H1 (cell line): ENCODE results near the gene CFAP161. TPM values are rescaled to one million over a fixed set of nuclear protein-coding genes. Genes with fewer than 3 reads are reported as not detected.

Experiments
- CTCF ChIA-PET: fragments of 300-600 bp; sonication (Branson Sonifier 250); formaldehyde crosslinking; loops from one replicate; lab custom pipeline; 2021; ENCODE audit not compliant: partially characterized antibody; lab: Charles Lee
- POLR2A ChIA-PET: fragments of 300-600 bp; sonication (Branson Sonifier 250); formaldehyde crosslinking; loops from one replicate; lab custom pipeline; 2021; ENCODE audit warnings: inconsistent platforms; ENCODE audit not compliant: partially characterized antibody; lab: Charles Lee
- DNase-seq, 2 experiments: peaks; one replicate each; pipeline versions ENCODE4 v3.0.0 to v3.0.0-alpha.2; 2010 to 2022; ENCODE audit warnings: low spot score in 2 of 2, low read depth in 1 of 2, mixed read lengths in 1 of 2
- FAIRE-seq: peaks from 2 replicates; lab custom pipeline; 2011; peaks lifted over from hg19 to GRCh38; lab: Jason Lieb, UNC
- H2AFZ ChIP-seq: 2 replicates; pipeline ENCODE4 v1.8.1; 2012; ENCODE audit warnings: low read length, inconsistent platforms
- H2AK5ac ChIP-seq: 2 replicates; pipeline ENCODE4 v1.6.1; 2013; ENCODE audit warnings: low read depth, low read length
- H2BK120ac ChIP-seq: replicated peaks from 2 replicates; pipeline ENCODE3; 2013; ENCODE audit warnings: low read depth, low read length, inconsistent platforms
- H2BK12ac ChIP-seq: 2 replicates; pipeline ENCODE4 v1.6.1; 2013; ENCODE audit warnings: low read depth, low read length
- H2BK15ac ChIP-seq: 2 replicates; pipeline ENCODE4 v1.6.1; 2013; ENCODE audit warnings: low read length
- H2BK20ac ChIP-seq: 2 replicates; pipeline ENCODE4 v1.6.1; 2013; ENCODE audit warnings: low read length
- H2BK5ac ChIP-seq: 2 replicates; pipeline ENCODE4 v1.6.1; 2013; ENCODE audit warnings: low read depth, low read length
- H3K14ac ChIP-seq: 2 replicates; pipeline ENCODE4 v1.6.1; 2013; ENCODE audit warnings: inconsistent platforms; ENCODE audit not compliant: insufficient read length
- H3K18ac ChIP-seq: 2 replicates; pipeline ENCODE4 v1.6.1; 2013; ENCODE audit warnings: low read length; ENCODE audit errors: extremely low read depth
- H3K23ac ChIP-seq: 2 replicates; pipeline ENCODE4 v1.6.1; 2013; ENCODE audit warnings: inconsistent platforms; ENCODE audit not compliant: insufficient read length
- H3K23me2 ChIP-seq: 2 replicates; pipeline ENCODE4 v1.6.1; 2013; ENCODE audit warnings: low read depth, low read length
- H3K27ac ChIP-seq: 2 replicates; pipeline ENCODE4 v1.6.1; 2011; ENCODE audit warnings: low read depth, low read length, inconsistent platforms
- H3K27me3 ChIP-seq, 4 experiments: replicated peaks in 1 of 4; 1 replicate in 1 of 4; 2 replicates in 3 of 4; pipeline versions ENCODE4 v1.6.1 to v1.8.1; 2011 to 2013; ENCODE audit warnings: low read length in 3 of 4, mild to moderate bottlenecking in 3 of 4, inconsistent platforms in 2 of 4, mixed read lengths in 2 of 4, moderate library complexity in 1 of 4; ENCODE audit not compliant: control insufficient read depth in 3 of 4, insufficient read depth in 3 of 4; ENCODE audit errors: extremely low read depth in 1 of 4
- H3K36me3 ChIP-seq, 4 experiments: 2 replicates each; pipeline versions ENCODE4 v1.6.1 to v1.8.1; 2011 to 2013; ENCODE audit warnings: mild to moderate bottlenecking in 4 of 4, low read length in 3 of 4, moderate library complexity in 2 of 4, control low read depth in 1 of 4, inconsistent platforms in 1 of 4; ENCODE audit not compliant: insufficient read depth in 4 of 4, control insufficient read depth in 2 of 4
- H3K4ac ChIP-seq: replicated peaks from 2 replicates; pipeline ENCODE3; 2013; ENCODE audit warnings: low read length, low read depth, mixed read lengths, inconsistent platforms; ENCODE audit not compliant: insufficient read length
- H3K4me1 ChIP-seq, 4 experiments: replicated peaks in 1 of 4; 1 replicate in 1 of 4; 2 replicates in 3 of 4; pipeline versions ENCODE4 v1.6.1 to v1.8.1; 2011 to 2013; ENCODE audit warnings: low read length in 3 of 4, inconsistent platforms in 2 of 4, mixed read lengths in 1 of 4; ENCODE audit not compliant: insufficient read depth in 4 of 4, control insufficient read depth in 3 of 4
- H3K4me2 ChIP-seq, 2 experiments: 2 replicates each; pipeline versions ENCODE4 v1.6.1 to v1.8.1; 2011 to 2013; ENCODE audit warnings: low read depth in 2 of 2, low read length in 2 of 2, control low read depth in 1 of 2, inconsistent platforms in 1 of 2, mild to moderate bottlenecking in 1 of 2; ENCODE audit not compliant: insufficient read depth in 1 of 2
- H3K4me3 ChIP-seq, 4 experiments: fragments of 200-600, 300-600 bp in 1 of 4; sonication (generic), shearing (Covaris generic), sonication (Bioruptor Twin) in 1 of 4; 2 replicates each; pipeline versions ENCODE4 v1.5.1 to v1.8.1; 2011 to 2016; ENCODE audit warnings: low read length in 4 of 4, low read depth in 3 of 4, control low read depth in 2 of 4, inconsistent platforms in 2 of 4, mild to moderate bottlenecking in 2 of 4, mixed read lengths in 1 of 4, moderate library complexity in 1 of 4; ENCODE audit not compliant: insufficient read depth in 2 of 4; ENCODE audit errors: extremely low read depth in 1 of 4
- H3K56ac ChIP-seq: replicated peaks from 2 replicates; pipeline ENCODE3; 2013; ENCODE audit warnings: low read depth, mild to moderate bottlenecking, mixed read lengths, low read length, inconsistent platforms; ENCODE audit not compliant: insufficient read length
- H3K79me1 ChIP-seq: 2 replicates; pipeline ENCODE4 v1.6.1; 2013; ENCODE audit warnings: low read depth, low read length, control low read depth
- H3K79me2 ChIP-seq, 2 experiments: 2 replicates each; pipeline versions ENCODE4 v1.6.1 to v1.8.1; 2012 to 2013; ENCODE audit warnings: low read length in 2 of 2, mild to moderate bottlenecking in 2 of 2, inconsistent platforms in 1 of 2; ENCODE audit not compliant: insufficient read depth in 2 of 2, control insufficient read depth in 1 of 2
- H3K9ac ChIP-seq, 4 experiments: replicated peaks in 1 of 4; 1 replicate in 1 of 4; 2 replicates in 3 of 4; pipeline versions ENCODE4 v1.6.1 to v1.8.1; 2011 to 2013; ENCODE audit warnings: low read depth in 3 of 4, low read length in 3 of 4, control low read depth in 2 of 4, mild to moderate bottlenecking in 2 of 4, moderate library complexity in 2 of 4, inconsistent platforms in 1 of 4; ENCODE audit errors: extremely low read depth in 1 of 4
- H3K9me3 ChIP-seq, 2 experiments: 2 replicates each; pipeline versions ENCODE4 v1.6.1 to v1.8.1; 2012 to 2013; ENCODE audit warnings: mild to moderate bottlenecking in 2 of 2, moderate library complexity in 2 of 2, control low read depth in 1 of 2, inconsistent platforms in 1 of 2, low read depth in 1 of 2, low read length in 1 of 2, mixed read lengths in 1 of 2; ENCODE audit not compliant: insufficient read depth in 2 of 2
- H4K20me1 ChIP-seq, 2 experiments: replicated peaks in 1 of 2; 2 replicates each; pipeline versions ENCODE3 to v1.8.1; 2011 to 2013; ENCODE audit warnings: inconsistent platforms in 2 of 2, low read length in 2 of 2, mild to moderate bottlenecking in 1 of 2; ENCODE audit not compliant: insufficient read depth in 2 of 2, control insufficient read depth in 1 of 2
- H4K5ac ChIP-seq: 2 replicates; pipeline ENCODE4 v1.6.1; 2013; ENCODE audit warnings: low read length, low read depth, mixed read lengths, inconsistent platforms; ENCODE audit not compliant: insufficient read length
- H4K8ac ChIP-seq: 2 replicates; pipeline ENCODE4 v1.8.0; 2013; ENCODE audit warnings: mild to moderate bottlenecking, moderate library complexity, low read length, inconsistent platforms; ENCODE audit not compliant: insufficient read depth; ENCODE audit errors: extremely low read depth
- H4K91ac ChIP-seq: replicated peaks from 2 replicates; pipeline ENCODE3; 2013; ENCODE audit warnings: low read length, mixed read lengths, inconsistent platforms; ENCODE audit not compliant: insufficient read length
- CBX8 ChIP-seq: fragments of 300-800, 300-1000 bp; sonication (generic); IDR thresholded peaks from 2 replicates; pipeline ENCODE4 v1.7.1; 2016; ENCODE audit warnings: low read depth, low read length, borderline replicate concordance
- CTBP2 ChIP-seq: IDR thresholded peaks from 2 replicates; pipeline ENCODE4 v1.7.0; 2011; ENCODE audit warnings: borderline replicate concordance, mild to moderate bottlenecking, moderate library complexity, mixed read lengths, low read length; ENCODE audit not compliant: insufficient read depth, insufficient read length
- EZH2 ChIP-seq: fragments of 200-600 bp; sonication (generic); IDR thresholded peaks from 2 replicates; pipeline ENCODE4 v1.7.1; 2012; ENCODE audit warnings: low read depth, mild to moderate bottlenecking, moderate library complexity, low read length, inconsistent platforms; ENCODE audit not compliant: severe bottlenecking
- GABPA ChIP-seq: IDR thresholded peaks from 2 replicates; pipeline ENCODE4 v1.6.1; 2011; ENCODE audit warnings: mild to moderate bottlenecking, low read length, moderate library complexity, borderline replicate concordance; ENCODE audit not compliant: insufficient read depth
- JUN ChIP-seq: IDR thresholded peaks from 2 replicates; pipeline ENCODE4 v1.6.1; 2011; ENCODE audit warnings: low read depth, mild to moderate bottlenecking, improper control_type of control experiment, low read length
- KDM5A ChIP-seq: fragments of 200-600 bp; IDR thresholded peaks from 2 replicates; pipeline ENCODE4 v1.7.1; 2012; ENCODE audit warnings: mild to moderate bottlenecking, low read length, inconsistent platforms, mixed read lengths
- NRF1 ChIP-seq: IDR thresholded peaks from 2 replicates; pipeline ENCODE4 v1.6.1; 2011; ENCODE audit warnings: mild to moderate bottlenecking, low read depth, low read length, improper control_type of control experiment
- POLR2A ChIP-seq, 2 experiments: IDR thresholded peaks; 1 replicate in 1 of 2; 2 replicates in 1 of 2; pipeline ENCODE4 v1.6.1; 2011; ENCODE audit warnings: low read depth in 2 of 2, low read length in 2 of 2, mild to moderate bottlenecking in 2 of 2; ENCODE audit errors: control extremely low read depth in 1 of 2
- POU5F1 ChIP-seq: IDR thresholded peaks from 2 replicates; pipeline ENCODE4 v1.6.1; 2011; ENCODE audit warnings: low read depth, mild to moderate bottlenecking, low read length, moderate library complexity
- RFX5 ChIP-seq: IDR thresholded peaks from 2 replicates; pipeline ENCODE4 v1.6.1; 2011; ENCODE audit warnings: low read depth, low read length, improper control_type of control experiment, borderline replicate concordance
- SP2 ChIP-seq: IDR thresholded peaks from 2 replicates; pipeline ENCODE4 v1.6.1; 2012; ENCODE audit warnings: mild to moderate bottlenecking, low read length, inconsistent platforms
- SP4 ChIP-seq: IDR thresholded peaks from 2 replicates; pipeline ENCODE4 v1.6.1; 2012; ENCODE audit warnings: low read length, inconsistent platforms
- SRF ChIP-seq: IDR thresholded peaks from 2 replicates; pipeline ENCODE4 v1.6.1; 2011; ENCODE audit warnings: mild to moderate bottlenecking, low read depth, low read length, moderate library complexity
- TAF1 ChIP-seq: IDR thresholded peaks from 2 replicates; pipeline ENCODE4 v1.6.1; 2011; ENCODE audit warnings: mild to moderate bottlenecking, low read depth, low read length
- YY1 ChIP-seq: IDR thresholded peaks from 2 replicates; pipeline ENCODE4 v1.6.1; 2011; ENCODE audit warnings: low read depth, mild to moderate bottlenecking, low read length
- WGBS, 2 experiments: shearing (Covaris generic) in 1 of 2; methylation state at CpG; one replicate each; pipeline versions ENCODE4 v1.1.6 to v1.1.7; 2013 to 2015; ENCODE audit warnings: low lambda C conversion rate in 2 of 2, mixed read lengths in 2 of 2, inconsistent platforms in 1 of 2, low coverage in 1 of 2, missing lambda C conversion rate in 1 of 2; ENCODE audit not compliant: insufficient replicate concordance in 2 of 2, insufficient coverage in 1 of 2, insufficient read length in 1 of 2; ENCODE audit errors: extremely low coverage in 1 of 2, missing lambda C conversion rate in 1 of 2; 5-methylcytosine and 5-hydroxymethylcytosine counted together
- polyA plus RNA-seq, 7 experiments: library from polyadenylated mRNA; depleted of rRNA in 3 of 7; stranded (reverse) in 5 of 7; unstranded in 2 of 7; fragments of >200 nt in 5 of 7; fragments of 200-250 nt in 2 of 7; gene quantifications; 1 replicate in 5 of 7; 2 replicates in 1 of 7; 4 replicates in 1 of 7; pipeline versions ENCODE4 v1.2.1 to v1.2.3, GENCODE V29; 2011 to 2013; ENCODE audit warnings: missing spikeins in 2 of 7, mixed read lengths in 2 of 7
- total RNA-seq: library from RNA; stranded (reverse); fragmentation: NEBNext Ultra II Directional; extraction: Animal tissue kit (Norgen Biotek cat#: 25700); gene quantifications from 2 replicates; pipeline ENCODE4 v1.2.1, GENCODE V29; 2021
- TF ChIP-seq, protein P1 (sequence below): IDR thresholded peaks from 2 replicates; pipeline ENCODE4 v1.6.1; 2011; ENCODE audit warnings: low read depth, mild to moderate bottlenecking, low read length; ENCODE audit not compliant: insufficient read depth

CFAP161 gene
- total and polyA plus RNA-seq, 2 of the 8 experiments (the other 6 are each of a cell fraction or from before 2014, with no cell fraction given): 0.05 TPM; not detected in 1

DNA sequence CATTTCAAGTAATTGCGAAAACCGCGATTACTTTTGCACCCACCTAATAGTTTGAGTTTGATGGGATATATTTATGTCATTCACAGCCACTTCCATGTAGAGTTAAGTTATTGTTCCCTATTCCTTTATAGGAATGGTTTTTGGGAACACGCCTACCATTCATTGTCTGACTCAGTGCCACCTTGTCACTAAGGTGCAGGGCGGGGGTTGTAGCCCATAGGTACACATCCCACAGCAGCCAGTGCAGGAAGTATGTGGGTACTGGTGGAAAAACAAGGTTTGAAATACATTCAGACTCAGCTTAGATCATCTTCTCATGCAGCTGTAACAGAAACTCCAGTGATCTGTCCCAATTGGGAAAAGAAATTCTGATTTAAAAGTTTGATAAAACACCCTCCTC lies 48.2 kb upstream of the CFAP161 start:
- H4K5ac ChIP-seq: no peak overlapping the region
- H3K4me3 ChIP-seq: no peak overlapping the region
- no peak overlapping the region for H2AFZ ChIP-seq
- H2BK15ac ChIP-seq: no peak overlapping the region
- H2AK5ac ChIP-seq: no peak overlapping the region
- H3K27ac ChIP-seq: no peak overlapping the region
- no peaks in the 10 kb centered on the region for H3K27me3 ChIP-seq
- H3K4ac ChIP-seq: no peak overlapping the region
- H3K4me2 ChIP-seq: no peak overlapping the region
- H4K20me1 ChIP-seq: no peaks in the 10 kb centered on the region
- no peak overlapping the region for H3K9ac ChIP-seq
- H4K91ac ChIP-seq: no peak overlapping the region
- no peaks in the 10 kb centered on the region for H3K36me3 ChIP-seq
- no peaks in the 10 kb centered on the region for H3K4me1 ChIP-seq
- ChIA-PET POLR2A (no interaction called here), CTCF (no interaction called here)
- peaks cover 1% of the 10 kb centered on the region; the same call in 1 of the 2 replicates for H3K23me2 ChIP-seq
- H2BK5ac ChIP-seq: no peak overlapping the region
- no peak overlapping the region for H3K18ac ChIP-seq
- H2BK12ac ChIP-seq: no peak overlapping the region
- no peaks in the 10 kb centered on the region for H3K79me1 ChIP-seq
- no peak overlapping the region for H2BK20ac ChIP-seq
- no peak overlapping the region for H3K23ac ChIP-seq
- FAIRE-seq: no peak
- no peaks in the 10 kb centered on the region for H3K79me2 ChIP-seq
- no peaks in the 10 kb centered on the region for H3K9me3 ChIP-seq
- no peak overlapping the region for H2BK120ac ChIP-seq
- no peak overlapping the region for H3K14ac ChIP-seq
- H4K8ac ChIP-seq: no peak overlapping the region
- DNase-seq: no peak
- no peak overlapping the region for H3K56ac ChIP-seq
- WGBS, 2 experiments: 90% methylated on average over 5 of the region's 5 CpGs; no CpG with 5 or more reads in 1 of the 2 experiments
- no peak for TF ChIP-seq SP2
- TF ChIP-seq SRF: no peak
- TF ChIP-seq GABPA: no peak
- TF ChIP-seq JUN: no peak
- TF ChIP-seq EZH2: no peak
- no peak for TF ChIP-seq TAF1
- no peak for TF ChIP-seq YY1
- no peak for TF ChIP-seq KDM5A
- TF ChIP-seq, protein P1, sequence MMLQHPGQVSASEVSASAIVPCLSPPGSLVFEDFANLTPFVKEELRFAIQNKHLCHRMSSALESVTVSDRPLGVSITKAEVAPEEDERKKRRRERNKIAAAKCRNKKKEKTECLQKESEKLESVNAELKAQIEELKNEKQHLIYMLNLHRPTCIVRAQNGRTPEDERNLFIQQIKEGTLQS: no peak
- TF ChIP-seq SP4: no peak
- TF ChIP-seq RFX5: no peak
- TF ChIP-seq POU5F1: no peak
- TF ChIP-seq CBX8: no peak
- no peak for TF ChIP-seq NRF1
- no peak for TF ChIP-seq CTBP2
- no peak for TF ChIP-seq POLR2A (IDR thresholded peaks at IDR 0.05; ENCODE audit: control extremely low read depth in 1 of 2, low read depth in 2 of 2, low read length in 2 of 2)
